Stomach smooth muscle (tissue), 2 donors: ENCODE data around the gene MED13L.
"Not testable (repeated sequence)": the region's sequence is repeated elsewhere in the genome, so short reads cannot be mapped to it uniquely, and the experiment has no call there.

ENCODE experiments used
- H3K27ac ChIP-seq: one replicate; pipeline ENCODE4 v1.7.0; 2013; ENCODE audit warnings: mild to moderate bottlenecking, low read length, inconsistent platforms
- H3K27me3 ChIP-seq, 2 donors: one replicate each; pipeline ENCODE4 v1.7.0; 2013; ENCODE audit warnings: low read length in 2 of 2; ENCODE audit not compliant: insufficient read depth in 2 of 2, control insufficient read depth in 1 of 2
- H3K36me3 ChIP-seq, 2 donors: one replicate each; pipeline ENCODE4 v1.7.0; 2013; ENCODE audit warnings: low read length in 2 of 2; ENCODE audit not compliant: control insufficient read depth in 2 of 2, insufficient read depth in 2 of 2
- H3K4me1 ChIP-seq: one replicate; pipeline ENCODE4 v1.7.0; 2013; ENCODE audit warnings: low read length; ENCODE audit not compliant: control insufficient read depth, insufficient read depth
- H3K4me3 ChIP-seq, 2 donors: one replicate each; pipeline ENCODE4 v1.7.0; 2013; ENCODE audit warnings: low read length in 2 of 2
- H3K9ac ChIP-seq, 2 donors: one replicate each; pipeline ENCODE4 v1.7.0; 2013; ENCODE audit warnings: low read length in 2 of 2, mild to moderate bottlenecking in 1 of 2
- H3K9me3 ChIP-seq, 2 donors: one replicate each; pipeline ENCODE4 v1.7.0; 2013; ENCODE audit warnings: low read length in 2 of 2; ENCODE audit not compliant: control insufficient read depth in 2 of 2
- donor health status: healthy.
- donor health status: Pancreatic carcinoma.

MED13L gene

DNA sequence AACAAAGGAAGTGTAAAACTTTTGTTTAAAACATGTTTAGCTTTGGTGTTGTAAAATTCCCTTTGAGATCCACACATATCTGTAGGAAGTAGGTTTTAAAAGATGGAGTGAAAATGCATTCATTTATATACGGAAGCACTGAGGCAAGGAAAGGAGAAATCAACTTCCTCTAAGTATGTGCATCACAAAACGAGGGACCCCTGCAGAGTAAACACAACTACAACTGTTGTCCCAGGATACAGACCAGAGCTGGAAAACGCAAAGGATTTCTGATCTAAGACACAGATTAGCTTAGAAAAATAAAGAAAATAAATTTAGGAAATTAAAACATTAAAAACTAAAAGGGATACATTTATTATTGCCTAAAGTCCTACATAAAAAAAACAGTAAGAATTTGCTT, 297.6 kb downstream of the MED13L start:
- peaks cover 19 to 20% of the 10 kb centered on the region in 2 donors for H3K36me3 ChIP-seq
- no peak overlapping the region for H3K9ac ChIP-seq
- H3K9me3 ChIP-seq: no peaks in the 10 kb centered on the region
- H3K27me3 ChIP-seq: no peaks in the 10 kb centered on the region
- H3K4me1 ChIP-seq: peaks cover 10% of the 10 kb centered on the region
- no peak overlapping the region for H3K4me3 ChIP-seq
- no peak overlapping the region for H3K27ac ChIP-seq

DNA sequence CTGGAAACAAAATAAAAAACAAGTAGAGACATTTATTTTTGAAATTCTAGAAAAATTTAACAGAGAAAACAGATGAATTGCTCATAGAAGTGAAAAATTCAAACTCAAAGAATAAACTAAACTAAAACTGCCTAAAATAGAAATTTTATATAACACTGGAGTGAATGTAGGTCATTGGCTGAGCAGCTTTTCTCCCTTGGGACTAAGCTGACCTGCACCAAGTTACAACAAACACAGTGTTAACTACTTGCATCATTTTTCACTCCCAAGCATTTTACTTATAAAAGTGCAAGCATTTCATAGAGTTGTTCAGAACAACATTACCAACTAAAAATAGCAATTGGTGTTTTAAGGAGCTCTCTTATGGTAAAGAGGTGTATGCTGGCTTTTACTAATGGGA, 298.1 kb downstream of the MED13L start:
- H3K4me3 ChIP-seq: no peak overlapping the region
- H3K36me3 ChIP-seq: peaks cover 20 to 21% of the 10 kb centered on the region in 2 donors
- peaks cover 10% of the 10 kb centered on the region for H3K4me1 ChIP-seq
- H3K27me3 ChIP-seq: no peaks in the 10 kb centered on the region
- no peak overlapping the region for H3K27ac ChIP-seq
- H3K9me3 ChIP-seq: no peaks in the 10 kb centered on the region
- no peak overlapping the region for H3K9ac ChIP-seq

DNA sequence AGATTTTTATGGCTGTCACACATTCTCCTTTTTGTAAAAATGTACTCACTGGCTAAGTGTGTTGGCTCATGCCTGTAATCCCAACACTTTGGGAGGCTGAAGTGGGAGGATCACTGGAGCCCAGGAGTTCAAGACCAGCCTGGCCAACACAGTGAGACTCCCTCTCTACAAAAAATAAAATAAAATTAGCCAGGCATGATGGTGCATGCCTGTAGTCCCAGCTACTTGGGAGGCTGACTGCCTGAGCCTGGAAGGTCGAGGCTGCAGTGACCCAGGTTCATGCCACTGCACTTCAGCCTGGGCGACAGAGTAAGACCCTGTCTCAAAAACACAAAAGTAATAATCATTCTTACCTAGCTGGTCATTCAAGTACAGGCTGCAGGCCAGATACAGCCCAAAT, 300.7 kb downstream of the MED13L start:
- not testable (repeated sequence) for H3K9ac ChIP-seq, H3K9me3 ChIP-seq, H3K27ac ChIP-seq, H3K27me3 ChIP-seq, H3K4me3 ChIP-seq
- peaks cover 19 to 21% of the 10 kb centered on the region in 2 donors for H3K36me3 ChIP-seq
- H3K4me1 ChIP-seq: peaks cover 10% of the 10 kb centered on the region

DNA sequence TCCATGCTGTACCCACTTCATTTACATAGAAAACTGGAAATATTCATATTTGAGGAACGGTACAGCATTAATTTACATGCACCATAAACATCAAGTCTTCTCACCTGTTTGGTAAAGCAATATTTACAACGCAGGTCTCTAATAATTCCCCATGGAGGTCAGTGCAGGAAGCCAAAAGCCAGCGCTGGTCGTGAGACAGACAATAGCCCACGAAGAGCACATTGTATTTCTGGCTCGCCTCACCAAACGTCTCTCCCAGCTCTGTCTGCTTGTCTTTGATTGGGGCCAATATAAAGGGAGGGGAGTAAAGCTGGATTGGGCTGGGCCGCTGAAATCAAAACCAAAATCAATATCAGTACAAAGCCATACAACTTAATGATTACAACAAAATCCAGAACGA, 302.1 kb downstream of the MED13L start:
- no peak overlapping the region for H3K4me3 ChIP-seq
- no peak overlapping the region for H3K9ac ChIP-seq
- H3K9me3 ChIP-seq: no peaks in the 10 kb centered on the region
- no peaks in the 10 kb centered on the region for H3K27me3 ChIP-seq
- H3K4me1 ChIP-seq: peaks cover 12% of the 10 kb centered on the region
- H3K27ac ChIP-seq: no peak overlapping the region
- H3K36me3 ChIP-seq: peaks cover 19 to 24% of the 10 kb centered on the region in 2 donors

DNA sequence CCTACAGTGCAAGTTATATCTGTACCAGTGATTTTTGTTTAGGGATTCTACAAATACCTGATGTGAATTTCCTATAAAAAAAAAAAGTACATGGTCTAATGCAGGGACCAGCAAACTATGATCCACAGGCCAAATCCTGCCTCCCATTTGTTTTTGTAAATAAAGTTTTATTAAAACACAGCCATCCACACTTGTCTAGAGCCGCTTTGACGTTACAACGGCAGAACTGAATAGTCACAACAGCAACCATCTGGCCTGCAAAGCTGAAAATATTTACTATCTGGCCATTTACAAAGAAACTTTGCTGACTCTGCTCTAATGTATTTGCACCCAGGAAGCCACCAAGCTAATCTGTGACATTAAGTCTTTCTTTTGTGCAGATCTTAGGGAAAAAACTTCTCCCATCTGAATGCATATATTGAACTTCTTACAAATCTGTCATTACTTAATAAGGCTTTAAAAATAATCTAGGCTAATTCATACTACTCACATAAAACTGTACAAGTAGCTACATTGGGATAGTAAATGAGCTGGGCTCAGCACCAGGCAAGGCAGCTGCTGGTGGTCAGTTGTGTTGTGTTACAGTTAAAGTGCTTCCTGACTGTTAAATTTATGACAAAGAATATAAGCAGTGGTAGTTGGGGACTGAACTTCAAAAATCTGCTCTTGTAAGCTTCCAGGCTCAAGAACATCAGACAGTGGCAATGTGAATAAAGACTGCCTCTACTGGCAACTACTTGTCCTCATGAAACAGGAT, 303.3 kb downstream of the MED13L start:
- Histone ChIP-seq H3K9ac (no peak overlapping the region), H3K9me3 (no peaks in the 10 kb centered on the region), H3K4me3 (no peak overlapping the region), H3K27me3 (no peaks in the 10 kb centered on the region), H3K36me3 (peaks cover 17 to 23% of the 10 kb centered on the region in 2 donors), H3K27ac (no peak overlapping the region), H3K4me1 (peaks cover 7% of the 10 kb centered on the region)

DNA sequence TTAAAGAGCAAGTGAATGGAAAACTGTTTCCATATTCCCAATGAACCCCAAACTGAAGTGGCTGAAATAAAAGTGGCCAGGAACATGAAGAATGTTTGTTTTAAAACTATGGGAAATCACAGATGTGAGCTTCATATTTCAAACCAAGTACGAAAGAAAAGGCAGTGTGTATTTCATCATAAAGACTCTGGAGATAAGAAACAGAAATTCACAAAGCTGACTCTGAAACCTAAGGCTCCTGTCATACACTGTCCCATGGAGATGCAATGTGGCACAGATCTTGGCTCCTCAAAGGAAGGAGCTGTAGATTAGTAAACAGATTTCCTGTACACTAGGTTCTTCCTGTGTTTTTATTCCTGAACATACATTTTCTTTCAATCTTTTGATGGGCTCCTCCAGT, 304.4 kb downstream of the MED13L start:
- Histone ChIP-seq H3K4me3 (no peak overlapping the region), H3K36me3 (peaks cover 22 to 28% of the 10 kb centered on the region in 2 donors), H3K9ac (no peak overlapping the region), H3K4me1 (peaks cover 2% of the 10 kb centered on the region), H3K9me3 (no peaks in the 10 kb centered on the region), H3K27me3 (no peaks in the 10 kb centered on the region), H3K27ac (no peak overlapping the region)

DNA sequence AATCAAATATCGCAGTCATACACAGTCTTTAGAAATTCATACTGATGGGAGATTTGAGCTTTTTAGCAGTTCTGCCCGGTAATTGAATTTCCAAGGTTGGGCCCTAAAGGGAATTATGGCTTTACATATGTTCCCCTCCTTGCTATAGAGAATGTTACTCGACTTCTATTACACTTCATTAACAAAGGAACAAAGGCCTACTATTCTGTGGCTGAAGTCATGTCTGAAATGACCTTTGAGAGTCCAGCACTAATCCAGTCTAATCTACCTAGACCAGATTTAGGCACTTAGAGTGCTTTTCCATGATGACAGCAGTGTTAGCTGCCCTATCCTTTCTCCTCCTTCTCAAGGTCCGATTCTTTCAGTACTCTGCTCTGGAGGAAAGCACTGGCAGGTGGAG, 305.3 kb downstream of the MED13L start:
- Histone ChIP-seq H3K4me3 (no peak overlapping the region), H3K9me3 (no peaks in the 10 kb centered on the region), H3K27ac (no peak overlapping the region), H3K9ac (no peak overlapping the region), H3K4me1 (peaks cover 2% of the 10 kb centered on the region), H3K36me3 (peaks cover 22 to 28% of the 10 kb centered on the region in 2 donors), H3K27me3 (no peaks in the 10 kb centered on the region)

DNA sequence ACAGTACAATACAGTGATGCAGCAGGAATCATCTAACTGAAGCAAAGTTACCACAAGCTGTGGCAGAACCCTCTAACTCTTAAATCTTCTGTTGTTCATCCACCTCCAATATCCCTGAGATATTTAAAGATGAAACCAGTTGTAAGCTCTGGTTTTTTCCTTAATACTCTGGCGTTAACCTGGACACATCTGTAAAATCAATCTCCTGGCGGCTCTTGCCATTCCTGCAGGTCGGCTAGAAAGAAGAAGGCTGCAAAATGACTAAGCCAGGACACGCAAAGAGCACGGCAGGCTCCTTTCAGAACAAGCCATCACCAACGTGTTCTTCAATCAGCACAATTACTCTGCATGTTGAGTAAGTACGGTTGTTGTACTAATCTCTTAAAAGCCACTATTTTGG, 309.3 kb downstream of the MED13L start:
- Histone ChIP-seq H3K27ac (no peak overlapping the region), H3K27me3 (no peaks in the 10 kb centered on the region), H3K4me1 (peaks cover 2% of the 10 kb centered on the region), H3K36me3 (peaks cover 34 to 42% of the 10 kb centered on the region in 2 donors), H3K9me3 (no peaks in the 10 kb centered on the region), H3K9ac (no peak overlapping the region), H3K4me3 (no peak overlapping the region)

DNA sequence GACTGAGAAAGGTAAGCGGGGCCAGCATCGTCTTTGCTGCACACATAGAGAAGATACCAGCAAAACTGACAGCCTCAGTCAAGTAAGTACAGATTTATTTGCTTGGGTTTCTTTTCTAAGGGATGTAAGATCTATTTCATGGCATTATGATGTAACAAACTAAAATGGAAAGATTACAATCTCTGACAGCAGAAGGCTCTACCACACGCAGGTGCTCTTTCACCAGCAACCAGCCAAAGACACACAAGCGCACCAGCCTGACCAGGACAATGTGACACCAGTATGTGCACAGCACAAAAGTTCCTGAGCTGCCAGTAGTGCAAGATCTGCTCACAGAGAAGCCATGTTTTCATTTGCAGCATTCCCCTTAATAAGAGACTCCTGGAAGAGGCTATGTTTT, 311.1 kb downstream of the MED13L start:
- no peak overlapping the region for H3K4me3 ChIP-seq
- H3K27me3 ChIP-seq: no peaks in the 10 kb centered on the region
- peaks cover 37 to 42% of the 10 kb centered on the region in 2 donors for H3K36me3 ChIP-seq

DNA sequence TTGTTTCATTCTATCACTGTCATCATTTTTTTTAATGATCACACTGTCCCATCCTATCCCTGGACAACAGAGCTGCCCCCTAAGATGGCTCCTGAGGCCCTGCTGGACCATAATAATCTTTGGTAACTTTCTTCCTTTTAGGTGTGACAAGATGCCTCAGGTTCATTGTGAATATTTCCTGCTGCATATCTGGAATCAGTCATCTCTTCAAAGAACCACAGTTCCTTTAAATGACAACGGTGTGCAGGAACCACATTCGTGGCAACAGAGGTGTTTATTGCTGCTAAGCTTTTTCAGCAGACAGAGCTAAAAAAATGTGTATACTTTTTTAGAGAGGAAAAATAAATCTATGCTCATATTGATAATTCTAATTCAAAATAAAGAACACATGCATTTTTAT, 312.9 kb downstream of the MED13L start:
- H3K9me3 ChIP-seq: no peaks in the 10 kb centered on the region
- no peak overlapping the region for H3K4me3 ChIP-seq
- no peak overlapping the region for H3K27ac ChIP-seq
- no peak overlapping the region for H3K9ac ChIP-seq
- no peaks in the 10 kb centered on the region for H3K4me1 ChIP-seq
- H3K36me3 ChIP-seq: peaks cover 48 to 49% of the 10 kb centered on the region in 2 donors
- H3K27me3 ChIP-seq: no peaks in the 10 kb centered on the region

More for the DNA sequence above, 311.1 kb downstream of the MED13L start:
- no peak overlapping the region for H3K9ac ChIP-seq
- H3K27ac ChIP-seq: no peak overlapping the region
- H3K9me3 ChIP-seq: no peaks in the 10 kb centered on the region
- H3K4me1 ChIP-seq: peaks cover 2% of the 10 kb centered on the region

DNA sequence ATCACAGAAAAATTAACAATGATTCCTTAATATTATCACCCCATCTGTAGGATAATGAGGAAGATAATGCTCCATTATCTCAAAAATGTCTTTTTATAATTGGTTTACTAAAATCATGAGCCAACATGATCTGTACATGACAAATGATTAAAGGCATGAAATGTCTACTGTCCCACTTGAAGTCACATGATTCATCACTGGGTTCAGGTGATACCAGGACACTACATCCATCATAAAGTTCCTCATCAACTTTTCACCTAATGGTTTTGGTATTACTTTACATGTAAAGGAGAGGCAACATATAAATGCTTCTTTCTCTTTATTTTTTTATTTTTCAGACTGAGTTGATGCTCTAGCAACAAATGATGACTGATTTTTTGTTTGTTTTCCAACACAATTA, 313.3 kb downstream of the MED13L start:
- Histone ChIP-seq H3K9ac (no peak overlapping the region), H3K9me3 (no peaks in the 10 kb centered on the region), H3K4me1 (no peaks in the 10 kb centered on the region), H3K4me3 (no peak overlapping the region), H3K36me3 (peaks cover 48 to 49% of the 10 kb centered on the region in 2 donors), H3K27ac (no peak overlapping the region), H3K27me3 (no peaks in the 10 kb centered on the region)
